AG08396 (cell line): ENCODE measurements around the gene SLC6A3.
A peak's percentile ranks its signal among the peaks of the same experiment; 100 is the strongest.
"Not testable (repeated sequence)": the region's sequence is repeated elsewhere in the genome, so short reads cannot be mapped to it uniquely, and the experiment has no call there.

Experiments
- DNase-seq: peaks from one replicate; pipeline ENCODE4 v3.0.0; 2012; ENCODE audit warnings: low spot score, mixed read lengths

SLC6A3 gene

GRCh38 chr5:1441166-1441865, 3.9 kb downstream of the SLC6A3 start:
- no peak for DNase-seq

GRCh38 chr5:1440098-1440493, 5.1 kb downstream of the SLC6A3 start:
- DNase-seq: no peak

- DNase-seq: no peak
These were observed 5.7 kb downstream of the SLC6A3 start for GRCh38 chr5:1439388-1440097.

GRCh38 chr5:1438871-1439270, 6.4 kb downstream of the SLC6A3 start:
- DNase-seq: no peak

GRCh38 chr5:1437876-1438559, 7.2 kb downstream of the SLC6A3 start:
- DNase-seq: no peak

GRCh38 chr5:1437226-1437829, 7.9 kb downstream of the SLC6A3 start:
- peak; percentile 74 for DNase-seq

- DNase-seq: no peak
These were observed 8.6 kb downstream of the SLC6A3 start for GRCh38 chr5:1436681-1437080.

- DNase-seq: no peak
These were observed 9.2 kb downstream of the SLC6A3 start for GRCh38 chr5:1436036-1436435.

- DNase-seq: no peak
These were observed 9.9 kb downstream of the SLC6A3 start for GRCh38 chr5:1435369-1435768.

- DNase-seq: no peak
These were observed 12.9 kb downstream of the SLC6A3 start for GRCh38 chr5:1432296-1432695.

- DNase-seq: no peak
These were observed 13.3 kb downstream of the SLC6A3 start for GRCh38 chr5:1431896-1432295.

GRCh38 chr5:1431021-1431811, 14.0 kb downstream of the SLC6A3 start:
- no peak for DNase-seq

GRCh38 chr5:1430121-1430795, 15.0 kb downstream of the SLC6A3 start:
- DNase-seq: no peak

- no peak for DNase-seq
These were observed 15.7 kb downstream of the SLC6A3 start for GRCh38 chr5:1429496-1429895.

GRCh38 chr5:1429066-1429465, 16.2 kb downstream of the SLC6A3 start:
- DNase-seq: no peak

GRCh38 chr5:1428107-1428506, 17.1 kb downstream of the SLC6A3 start:
- no peak for DNase-seq

- DNase-seq: no peak
These were observed 20.5 kb downstream of the SLC6A3 start for GRCh38 chr5:1424716-1425115.

GRCh38 chr5:1423901-1424603, 21.2 kb downstream of the SLC6A3 start:
- DNase-seq: no peak

GRCh38 chr5:1422522-1422921, 22.7 kb downstream of the SLC6A3 start:
- not testable (repeated sequence) for DNase-seq

GRCh38 chr5:1421521-1422341, 23.5 kb downstream of the SLC6A3 start:
- DNase-seq: no peak
